MM.1S (cell line): ENCODE measurements around the gene MAD1L1.

Experiments used
- EZH2phosphoT487 ChIP-seq: fragments of 300-600 bp; sonication (generic); IDR thresholded peaks from 2 replicates; pipeline ENCODE4 v1.6.1; 2018; ENCODE audit warnings: antibody characterized with exemption, low read length
- TF ChIP-seq, protein P1 (sequence below): fragments of 300-600 bp; sonication (generic); IDR thresholded peaks from 2 replicates; pipeline ENCODE4 v1.5.1; 2016; ENCODE audit warnings: antibody characterized with exemption, low read length, mixed read lengths

DNA sequence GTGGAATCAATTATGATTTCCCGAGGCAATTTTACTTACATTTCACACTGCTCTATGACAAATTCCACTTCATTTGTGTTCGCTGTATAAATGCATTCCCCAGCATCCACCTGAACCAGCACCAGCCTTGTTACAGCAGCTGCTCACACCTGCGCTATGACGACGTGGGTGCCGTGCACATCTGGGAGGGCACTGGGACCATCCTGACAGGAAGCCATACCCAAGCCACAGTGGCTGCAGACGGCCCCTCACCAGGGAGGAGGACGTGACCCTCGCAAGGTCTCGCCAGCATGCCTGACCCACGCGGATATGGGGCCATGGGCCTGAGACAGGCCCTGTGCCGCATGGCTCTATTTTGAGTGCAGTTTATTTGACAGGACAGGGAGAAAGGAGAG, 201.3 kb downstream of the MAD1L1 start:
- TF ChIP-seq, protein P1, sequence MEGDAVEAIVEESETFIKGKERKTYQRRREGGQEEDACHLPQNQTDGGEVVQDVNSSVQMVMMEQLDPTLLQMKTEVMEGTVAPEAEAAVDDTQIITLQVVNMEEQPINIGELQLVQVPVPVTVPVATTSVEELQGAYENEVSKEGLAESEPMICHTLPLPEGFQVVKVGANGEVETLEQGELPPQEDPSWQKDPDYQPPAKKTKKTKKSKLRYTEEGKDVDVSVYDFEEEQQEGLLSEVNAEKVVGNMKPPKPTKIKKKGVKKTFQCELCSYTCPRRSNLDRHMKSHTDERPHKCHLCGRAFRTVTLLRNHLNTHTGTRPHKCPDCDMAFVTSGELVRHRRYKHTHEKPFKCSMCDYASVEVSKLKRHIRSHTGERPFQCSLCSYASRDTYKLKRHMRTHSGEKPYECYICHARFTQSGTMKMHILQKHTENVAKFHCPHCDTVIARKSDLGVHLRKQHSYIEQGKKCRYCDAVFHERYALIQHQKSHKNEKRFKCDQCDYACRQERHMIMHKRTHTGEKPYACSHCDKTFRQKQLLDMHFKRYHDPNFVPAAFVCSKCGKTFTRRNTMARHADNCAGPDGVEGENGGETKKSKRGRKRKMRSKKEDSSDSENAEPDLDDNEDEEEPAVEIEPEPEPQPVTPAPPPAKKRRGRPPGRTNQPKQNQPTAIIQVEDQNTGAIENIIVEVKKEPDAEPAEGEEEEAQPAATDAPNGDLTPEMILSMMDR = no peak
- TF ChIP-seq EZH2phosphoT487 = no peak
